GM12878 (cell line): ENCODE measurements around the gene PRKCB. TPM values are rescaled to one million over a fixed set of nuclear protein-coding genes. Genes with fewer than 3 reads are reported as not detected.

ENCODE experiments used
- BCL11A ChIP-seq: IDR thresholded peaks from 2 replicates; pipeline ENCODE4 v1.6.1; 2011; ENCODE audit warnings: low read depth, low read length
- BCL3 ChIP-seq: IDR thresholded peaks from 2 replicates; pipeline ENCODE4 v1.6.1; 2011; ENCODE audit warnings: borderline replicate concordance, low read depth, mild to moderate bottlenecking, moderate library complexity, low read length; ENCODE audit not compliant: insufficient read depth, poor library complexity, severe bottlenecking
- CHD1 ChIP-seq: IDR thresholded peaks from 2 replicates; pipeline ENCODE4 v1.6.1; 2012; ENCODE audit warnings: low read depth, low read length, improper control_type of control experiment
- CREB1 ChIP-seq: IDR thresholded peaks from 2 replicates; pipeline ENCODE4 v1.6.1; 2012; ENCODE audit warnings: low read depth, mild to moderate bottlenecking, inconsistent platforms
- EED ChIP-seq: sonication (generic); IDR thresholded peaks from 2 replicates; pipeline ENCODE4 v1.6.1; 2016; ENCODE audit warnings: antibody characterized with exemption, low read depth
- EP300 ChIP-seq, 2 experiments: fragments of 150-350 bp in 1 of 2; IDR thresholded peaks; 2 replicates each; pipeline ENCODE4 v1.6.1; 2011 to 2012; ENCODE audit warnings: low read depth in 2 of 2, low read length in 2 of 2, borderline replicate concordance in 1 of 2, improper control_type of control experiment in 1 of 2, inconsistent platforms in 1 of 2; ENCODE audit not compliant: control insufficient read depth in 1 of 2
- HDAC6 ChIP-seq: fragments of 200-600 bp; sonication (generic); IDR thresholded peaks from one replicate; pipeline ENCODE4 v1.8.0; 2017; ENCODE audit warnings: antibody characterized with exemption; ENCODE audit not compliant: unreplicated experiment
- MAX ChIP-seq: IDR thresholded peaks from 2 replicates; pipeline ENCODE4 v1.6.1; 2012; ENCODE audit warnings: low read depth, low read length, improper control_type of control experiment
- PAX5 ChIP-seq: IDR thresholded peaks from 2 replicates; pipeline ENCODE4 v1.6.1; 2011; ENCODE audit warnings: low read depth, low read length, borderline replicate concordance
- RAD21 ChIP-seq: IDR thresholded peaks from 2 replicates; pipeline ENCODE4 v1.6.1; 2011; ENCODE audit warnings: mild to moderate bottlenecking, low read depth, low read length, moderate library complexity; ENCODE audit not compliant: insufficient read depth
- SMARCA5 ChIP-seq: fragments of 450-650 bp; IDR thresholded peaks from 2 replicates; pipeline ENCODE4 v1.6.1; 2017; ENCODE audit warnings: mild to moderate bottlenecking
- SP1 ChIP-seq: IDR thresholded peaks from one replicate; pipeline ENCODE4 v1.6.1; 2011; ENCODE audit warnings: low read depth, low read length
- STAT3 ChIP-seq: IDR thresholded peaks from 2 replicates; pipeline ENCODE4 v1.6.1; 2011; ENCODE audit warnings: low read depth, low read length, improper control_type of control experiment
- SUPT20H ChIP-seq: IDR thresholded peaks from 2 replicates; pipeline ENCODE4 v1.6.1; 2011; ENCODE audit warnings: low read depth, mild to moderate bottlenecking, low read length, moderate library complexity, borderline replicate concordance; ENCODE audit not compliant: control insufficient read depth
- TBL1XR1 ChIP-seq: IDR thresholded peaks from 2 replicates; pipeline ENCODE4 v1.6.1; 2012; ENCODE audit warnings: low read depth, low read length, improper control_type of control experiment
- ZBED1 ChIP-seq: IDR thresholded peaks from 2 replicates; pipeline ENCODE4 v1.6.1; 2016; ENCODE audit warnings: borderline replicate concordance
- ZNF217 ChIP-seq: fragments of 450-650 bp; IDR thresholded peaks from 2 replicates; pipeline ENCODE4 v1.6.1; 2017; ENCODE audit warnings: antibody characterized with exemption, mild to moderate bottlenecking
- ZNF274 ChIP-seq: IDR thresholded peaks from one replicate; pipeline ENCODE4 v1.8.0; 2011; ENCODE audit not compliant: insufficient read length, insufficient read depth
- ZNF592 ChIP-seq: fragments of 450-650 bp; IDR thresholded peaks from 2 replicates; pipeline ENCODE4 v1.6.1; 2017; ENCODE audit warnings: mild to moderate bottlenecking, moderate library complexity
- polyA plus RNA-seq, 11 experiments: library from polyadenylated mRNA; depleted of rRNA in 4 of 11; unstranded in 6 of 11; stranded (reverse) in 5 of 11; fragments of >200 nt; fragmentation: Nextera tagmentation in 4 of 11; fragmentation: Illumina TruSeq in 1 of 11; extraction: Ambion mirVana in 4 of 11; extraction: Trizol in 1 of 11; gene quantifications; 1 replicate in 1 of 11; 2 replicates in 10 of 11; pipeline versions ENCODE4 v1.2.1 to v1.2.3, GENCODE V29; 2011 to 2016; ENCODE audit warnings: inconsistent platforms in 2 of 11, missing spikeins in 2 of 11, low read depth in 1 of 11
- total RNA-seq, 4 experiments: library from RNA; depleted of rRNA in 3 of 4; stranded (reverse); fragments of >200 nt in 3 of 4; fragmentation: Illumina TruSeq in 1 of 4; extraction: Trizol in 1 of 4; gene quantifications; 2 replicates each; pipeline versions ENCODE4 v1.2.1 to v1.2.3, GENCODE V29; 2013 to 2021
- TF ChIP-seq, protein P1 (sequence below): fragments of 150-350 bp; IDR thresholded peaks from 2 replicates; pipeline ENCODE4 v1.6.1; 2014; ENCODE audit warnings: mild to moderate bottlenecking, low read depth, low read length
- TF ChIP-seq, protein P2 (sequence below): IDR thresholded peaks from 2 replicates; pipeline ENCODE4 v1.6.1; 2011; ENCODE audit warnings: borderline replicate concordance, low read depth, mild to moderate bottlenecking, moderate library complexity, mixed read lengths, low read length; ENCODE audit not compliant: insufficient read depth; ENCODE audit errors: extremely low read length

The PRKCB gene
- total and polyA plus RNA-seq, 10 of the 15 experiments (the other 5 are each of a cell fraction or from before 2014, with no cell fraction given): 21.4 to 158 (median 97.3) TPM

DNA sequence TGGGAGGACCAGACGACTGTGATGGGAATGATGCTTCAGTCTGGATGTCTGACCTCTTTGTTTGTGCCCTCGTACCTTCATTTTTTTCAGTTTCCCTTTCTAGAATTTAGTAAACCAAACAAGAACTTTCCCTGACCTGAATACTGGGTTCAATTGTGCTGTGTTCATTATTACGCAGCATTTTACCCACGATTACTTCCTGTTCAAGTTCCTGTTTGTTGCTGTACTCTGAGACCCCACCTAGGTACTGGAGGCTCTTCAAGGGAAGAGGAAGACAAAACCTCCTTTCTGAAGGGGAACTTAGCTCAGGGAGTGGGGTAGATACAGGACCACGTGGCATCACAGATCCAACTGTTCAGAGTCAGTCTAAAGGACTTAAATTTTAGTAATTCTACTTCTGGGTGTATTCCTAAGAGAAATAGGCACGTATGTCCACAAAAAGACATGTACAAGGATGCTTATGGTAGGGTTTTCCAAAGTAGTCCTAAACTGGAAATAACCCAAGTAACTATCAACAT is 9.2 kb upstream of the PRKCB start (continued):
- peak in 1 of 2 experiments; percentile 13; a peak in 1 of 4 replicates for TF ChIP-seq EP300 (IDR thresholded peaks at IDR 0.05; ENCODE audit: borderline replicate concordance in 1 of 2, control insufficient read depth in 1 of 2, low read depth in 2 of 2, low read length in 2 of 2)
- TF ChIP-seq, protein P1, sequence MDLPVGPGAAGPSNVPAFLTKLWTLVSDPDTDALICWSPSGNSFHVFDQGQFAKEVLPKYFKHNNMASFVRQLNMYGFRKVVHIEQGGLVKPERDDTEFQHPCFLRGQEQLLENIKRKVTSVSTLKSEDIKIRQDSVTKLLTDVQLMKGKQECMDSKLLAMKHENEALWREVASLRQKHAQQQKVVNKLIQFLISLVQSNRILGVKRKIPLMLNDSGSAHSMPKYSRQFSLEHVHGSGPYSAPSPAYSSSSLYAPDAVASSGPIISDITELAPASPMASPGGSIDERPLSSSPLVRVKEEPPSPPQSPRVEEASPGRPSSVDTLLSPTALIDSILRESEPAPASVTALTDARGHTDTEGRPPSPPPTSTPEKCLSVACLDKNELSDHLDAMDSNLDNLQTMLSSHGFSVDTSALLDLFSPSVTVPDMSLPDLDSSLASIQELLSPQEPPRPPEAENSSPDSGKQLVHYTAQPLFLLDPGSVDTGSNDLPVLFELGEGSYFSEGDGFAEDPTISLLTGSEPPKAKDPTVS: no peak
- peak; percentile 48; the same call in 1 of the 2 replicates for TF ChIP-seq TBL1XR1
- no peak for TF ChIP-seq HDAC6
- no peak; the same call in 1 of the 2 replicates for TF ChIP-seq PAX5
- TF ChIP-seq, protein P2, sequence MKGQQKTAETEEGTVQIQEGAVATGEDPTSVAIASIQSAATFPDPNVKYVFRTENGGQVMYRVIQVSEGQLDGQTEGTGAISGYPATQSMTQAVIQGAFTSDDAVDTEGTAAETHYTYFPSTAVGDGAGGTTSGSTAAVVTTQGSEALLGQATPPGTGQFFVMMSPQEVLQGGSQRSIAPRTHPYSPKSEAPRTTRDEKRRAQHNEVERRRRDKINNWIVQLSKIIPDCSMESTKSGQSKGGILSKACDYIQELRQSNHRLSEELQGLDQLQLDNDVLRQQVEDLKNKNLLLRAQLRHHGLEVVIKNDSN: no peak
- TF ChIP-seq SP1: no peak
- no peak for TF ChIP-seq BCL11A
- no peak for TF ChIP-seq ZNF274
- TF ChIP-seq CREB1: no peak; the same call in 1 of the 2 replicates
- no peak for TF ChIP-seq MAX
- no peak for TF ChIP-seq STAT3
- TF ChIP-seq EED: 0 out of 2 replicates have a peak, but pooled peaks have one; percentile 49
- TF ChIP-seq SMARCA5: 0 out of 2 replicates have a peak, but pooled peaks have one; percentile 31
- TF ChIP-seq RAD21: no peak
- TF ChIP-seq BCL3: no peak
- TF ChIP-seq ZNF592: no peak
- no peak for TF ChIP-seq ZNF217
- TF ChIP-seq CHD1: no peak
- TF ChIP-seq SUPT20H: no peak
- 0 out of 2 replicates have a peak, but pooled peaks have one; percentile 2 for TF ChIP-seq ZBED1
